Calu3 (cell line): ENCODE measurements around the gene SPG7. TPM values are rescaled to one million over a fixed set of nuclear protein-coding genes. Genes with fewer than 3 reads are reported as not detected.

Source experiments
- BruUV-seq: library from RNA; stranded (reverse); fragments of 400-500 nt; replicated peaks from 2 replicates; lab custom pipeline; 2021; lab: Mats Ljungman, UMichigan
- CTCF ChIA-PET: fragments of 300-600 bp; sonication (Branson Sonifier 250); formaldehyde crosslinking; loops from one replicate; lab custom pipeline; 2022; ENCODE audit warnings: antibody characterized with exemption; lab: Charles Lee
- DNase-seq: peaks from one replicate; pipeline ENCODE4 v3.0.0; 2022
- H3K27ac Mint-ChIP-seq: one replicate; pipeline ENCODE4 v1.8.0; 2022; ENCODE audit warnings: mixed read lengths; ENCODE audit not compliant: unreplicated experiment
- H3K27me3 Mint-ChIP-seq: one replicate; pipeline ENCODE4 v1.8.0; 2022; ENCODE audit warnings: mixed read lengths; ENCODE audit not compliant: unreplicated experiment
- H3K36me3 Mint-ChIP-seq: one replicate; pipeline ENCODE4 v1.8.0; 2022; ENCODE audit warnings: mild to moderate bottlenecking, moderate library complexity, mixed read lengths; ENCODE audit not compliant: insufficient read depth, unreplicated experiment
- H3K4me1 Mint-ChIP-seq: one replicate; pipeline ENCODE4 v1.8.0; 2022; ENCODE audit warnings: mild to moderate bottlenecking, low read depth, mixed read lengths; ENCODE audit not compliant: unreplicated experiment
- H3K4me3 Mint-ChIP-seq: one replicate; pipeline ENCODE4 v1.8.0; 2022; ENCODE audit warnings: mild to moderate bottlenecking, low read depth, moderate library complexity, mixed read lengths; ENCODE audit not compliant: unreplicated experiment
- H3K9me3 Mint-ChIP-seq: one replicate; pipeline ENCODE4 v1.8.0; 2022; ENCODE audit warnings: low read depth, mixed read lengths; ENCODE audit not compliant: unreplicated experiment
- CTCF ChIP-seq: fragments of 200-600 bp; IDR thresholded peaks from one replicate; pipeline ENCODE4 v1.8.0; 2022; ENCODE audit warnings: antibody characterized with exemption; ENCODE audit not compliant: unreplicated experiment
- intact Hi-C: fragments of 100-400 bp; cut with micrococcal nuclease; formaldehyde crosslinking; loops from one replicate; pipeline ENCODE4 v1.10.0; 2022; ENCODE audit not compliant: unreplicated experiment
- total RNA-seq: library from RNA; stranded (reverse); gene quantifications from 2 replicates; pipeline ENCODE4 v1.2.3, GENCODE V29; 2022

The SPG7 gene
- total RNA-seq, 1 experiment from 2014 or later: 174 TPM

- Mint-ChIP-seq H3K36me3 (peaks cover 50% of the 10 kb centered on the region), H3K27ac (peak overlapping the region; percentile 46), H3K4me3 (peak overlapping the region; percentile 18), H3K27me3 (no peaks in the 10 kb centered on the region), H3K9me3 (no peaks in the 10 kb centered on the region), H3K4me1 (peaks cover 82% of the 10 kb centered on the region)
- CTCF ChIA-PET: no interaction called here
- TF ChIP-seq CTCF: no peak
- no TSS peak for BruUV-seq
- intact Hi-C loops: loop anchor here (5.0 kb wide), 1 partner anchor 36 kb away; no protein-coding TSS in a partner anchor
- no peak for DNase-seq
Observed at GRCh38 chr16:89478576-89479221, 29.5 kb upstream of the SPG7 start.

DNA sequence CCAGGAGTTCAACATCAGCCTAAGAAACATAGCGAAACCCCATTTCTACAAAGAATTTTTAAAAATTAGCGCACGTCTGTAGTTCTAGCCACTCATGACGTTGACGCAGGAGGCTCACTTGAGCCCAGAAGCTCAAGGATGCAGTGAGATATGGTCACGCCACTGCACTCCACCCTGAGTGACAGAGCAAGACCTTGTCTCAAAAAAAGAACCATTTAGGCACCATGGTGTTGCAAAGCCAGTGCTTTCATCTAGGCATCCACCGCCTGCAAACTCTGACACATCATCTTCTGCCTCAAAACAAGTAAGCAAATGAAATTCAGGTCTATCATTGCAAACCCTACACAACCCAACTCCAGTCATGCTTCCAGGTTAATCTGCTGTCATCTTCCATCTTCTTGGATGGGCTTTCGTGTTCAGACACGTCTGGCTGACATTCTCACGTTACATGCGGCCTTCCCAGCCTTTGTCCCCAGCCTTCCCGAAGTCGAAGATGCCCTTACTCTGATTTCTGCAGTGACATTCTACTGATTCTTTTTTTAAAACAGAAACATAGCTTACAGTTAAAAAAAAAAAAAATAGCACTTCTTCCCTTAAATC is 26.7 kb upstream of the SPG7 start:
- DNase-seq: no peak
- Mint-ChIP-seq H3K27me3 (no peaks in the 10 kb centered on the region), H3K4me1 (peaks cover 83% of the 10 kb centered on the region), H3K27ac (peak overlapping the region; percentile 1), H3K36me3 (peaks cover 51% of the 10 kb centered on the region), H3K4me3 (no peak overlapping the region), H3K9me3 (no peaks in the 10 kb centered on the region)
- TF ChIP-seq CTCF: no peak
- intact Hi-C loops: no loop called here
- CTCF ChIA-PET: no interaction called here
- no TSS peak for BruUV-seq

GRCh38 chr16:89482150-89482816 is 25.9 kb upstream of the SPG7 start:
- H3K9me3 Mint-ChIP-seq: no peaks in the 10 kb centered on the region
- peaks cover 83% of the 10 kb centered on the region for H3K4me1 Mint-ChIP-seq
- H3K4me3 Mint-ChIP-seq: no peak overlapping the region
- no peak for TF ChIP-seq CTCF
- CTCF ChIA-PET: no interaction called here
- H3K27ac Mint-ChIP-seq: no peak overlapping the region
- H3K36me3 Mint-ChIP-seq: peaks cover 56% of the 10 kb centered on the region
- no peak for DNase-seq
- intact Hi-C loops: no loop called here
- no TSS peak for BruUV-seq
- H3K27me3 Mint-ChIP-seq: no peaks in the 10 kb centered on the region

GRCh38 chr16:89482817-89483205 is 25.4 kb upstream of the SPG7 start:
- CTCF ChIA-PET: no interaction called here
- H3K4me1 Mint-ChIP-seq: peaks cover 82% of the 10 kb centered on the region
- no TSS peak for BruUV-seq
- TF ChIP-seq CTCF: no peak
- no peaks in the 10 kb centered on the region for H3K27me3 Mint-ChIP-seq
- no peaks in the 10 kb centered on the region for H3K9me3 Mint-ChIP-seq
- peaks cover 59% of the 10 kb centered on the region for H3K36me3 Mint-ChIP-seq
- no peak for DNase-seq
- intact Hi-C loops: no loop called here
- H3K27ac Mint-ChIP-seq: no peak overlapping the region
- H3K4me3 Mint-ChIP-seq: no peak overlapping the region
